GM19240 (cell line): ENCODE results near the gene CCDC142.
A peak's percentile ranks its signal among the peaks of the same experiment; 100 is the strongest.
"Not testable (repeated sequence)": the region's sequence is repeated elsewhere in the genome, so short reads cannot be mapped to it uniquely, and the experiment has no call there.

Experiments
- DNase-seq: peaks from one replicate; pipeline ENCODE4 v3.0.0; 2011; ENCODE audit warnings: low spot score; ENCODE audit not compliant: insufficient read length

The CCDC142 gene

GRCh38 chr2:74499267-74499939 is 16.6 kb upstream of the CCDC142 start, which contains the start of gene LBX2:
LBX2 (minus strand) TSS chr2:74499603; CDS start chr2:74499537, 66 bp downstream.
- DNase-seq: no peak

GRCh38 chr2:74498500-74499266 is 15.9 kb upstream of the CCDC142 start:
- DNase-seq: no peak

DNA sequence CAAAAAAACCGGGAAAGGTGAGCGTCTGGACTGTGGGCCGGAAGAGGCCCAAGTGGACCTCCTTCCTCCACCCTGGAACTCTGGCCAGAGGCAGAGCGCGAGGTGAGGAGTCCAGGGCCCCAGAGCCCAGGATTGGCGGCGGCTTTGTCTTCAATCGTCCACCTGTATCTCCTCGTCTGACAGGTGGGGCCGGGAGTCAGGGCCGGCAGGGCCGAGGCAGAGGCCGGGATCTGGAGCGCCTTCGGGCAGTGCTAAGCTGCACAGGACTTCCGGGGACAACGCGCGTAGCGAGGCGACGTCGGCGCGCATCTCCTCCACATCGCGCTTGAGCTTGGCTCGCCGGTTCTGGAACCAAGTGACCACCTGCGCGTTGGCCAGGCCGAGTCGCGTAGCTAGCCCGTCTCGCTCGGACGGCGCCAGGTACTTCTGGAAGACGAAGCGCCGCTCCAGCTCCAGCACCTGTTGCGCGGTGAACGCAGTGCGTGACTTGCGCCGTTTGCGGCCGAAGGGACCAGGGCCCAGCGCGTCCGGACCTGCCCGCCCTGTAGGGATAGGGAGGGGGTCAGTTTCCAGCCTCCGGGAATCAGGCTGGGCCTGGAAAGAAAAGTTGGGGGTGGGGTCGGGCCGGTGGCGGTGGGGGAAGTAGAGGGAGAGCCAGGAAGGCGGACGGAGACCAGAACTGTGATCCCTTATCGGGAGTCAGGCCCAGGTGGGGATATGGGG is 15.1 kb upstream of the CCDC142 start:
- DNase-seq: no peak

GRCh38 chr2:74496997-74497776 is 14.4 kb upstream of the CCDC142 start:
- DNase-seq: no peak

- DNase-seq: no peak
These were observed 12.6 kb upstream of the CCDC142 start for GRCh38 chr2:74495440-74495839.

DNA sequence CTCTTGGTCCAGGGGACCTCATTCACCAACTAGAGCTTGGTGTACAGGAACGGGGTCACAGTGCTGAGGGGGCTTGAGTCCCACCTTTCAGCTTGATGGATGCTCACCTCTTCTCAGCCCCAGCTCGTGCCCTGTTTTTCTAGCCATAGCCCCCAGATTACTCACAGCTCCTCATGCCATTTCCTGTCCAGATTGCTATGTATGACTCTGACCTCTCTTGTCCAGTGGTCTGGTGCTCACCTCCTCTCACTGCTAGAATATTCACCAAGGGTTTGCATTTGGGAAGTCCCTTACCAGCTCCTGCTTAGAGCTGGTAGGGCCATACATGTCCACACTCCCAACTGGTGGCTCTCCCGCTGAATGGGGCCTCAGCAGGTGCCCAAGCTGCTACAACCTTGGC is 10.7 kb upstream of the CCDC142 start:
- DNase-seq: no peak

GRCh38 chr2:74491648-74492544 is 9.1 kb upstream of the CCDC142 start:
- DNase-seq: no peak

DNA sequence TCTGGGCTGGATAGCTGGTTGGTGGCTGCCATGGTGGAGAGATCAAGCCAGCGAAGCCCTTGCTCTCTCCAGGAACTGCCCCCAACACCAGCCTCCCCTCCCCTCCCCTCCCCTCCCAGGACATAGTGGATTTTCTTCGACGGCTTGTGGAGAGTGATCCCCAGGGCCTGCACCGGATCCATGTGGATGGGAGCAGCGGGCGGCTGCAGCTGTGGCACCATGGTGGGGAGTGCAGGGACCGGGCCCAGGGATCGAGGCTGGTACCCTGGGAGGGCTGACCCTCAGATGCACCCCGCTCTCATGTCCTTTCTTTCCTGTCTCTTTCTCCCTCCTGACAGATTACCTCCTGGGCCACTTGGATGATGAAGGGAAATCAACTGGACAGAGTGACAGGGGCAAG is 7.1 kb upstream of the CCDC142 start:
- no peak for DNase-seq

DNA sequence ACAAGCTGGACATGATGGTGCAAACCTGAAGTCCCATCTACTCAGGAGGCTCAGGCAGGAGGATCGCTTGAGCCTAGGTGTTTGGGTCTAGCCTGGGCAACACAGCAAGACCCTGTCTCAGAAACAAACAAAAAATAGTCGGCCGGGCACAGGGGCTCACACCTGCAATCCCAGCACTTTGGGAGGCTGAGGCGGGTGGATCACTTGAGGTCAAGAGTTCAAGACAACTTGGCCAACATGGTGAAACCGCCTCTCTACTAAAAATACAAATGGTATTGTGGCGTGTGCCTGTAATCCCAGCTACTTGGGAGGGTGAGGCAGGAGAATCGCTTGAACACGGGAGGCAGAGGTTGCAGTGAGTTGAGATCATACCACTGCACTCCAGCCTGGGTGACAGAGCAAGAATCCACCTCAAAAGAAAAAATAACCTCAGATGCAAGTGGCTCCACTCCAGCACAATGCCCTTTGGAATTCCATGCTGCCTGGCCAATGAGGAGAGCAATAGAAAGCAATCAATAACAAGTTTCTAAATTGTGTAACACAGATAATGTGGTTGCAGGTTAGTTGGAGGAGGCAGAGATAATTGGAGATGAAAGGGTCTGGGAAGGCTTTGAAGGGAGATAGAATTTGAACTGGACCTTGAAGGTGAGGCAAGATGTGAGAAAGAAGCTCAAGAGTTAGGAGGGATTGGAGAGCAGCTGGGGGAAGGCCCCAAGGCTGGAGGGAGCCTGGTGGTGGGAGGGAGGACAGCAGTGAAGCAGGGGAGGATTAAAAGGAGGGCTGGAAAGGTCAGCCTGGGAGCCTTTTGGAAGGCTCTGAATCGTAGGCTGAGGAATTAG is 6.1 kb upstream of the CCDC142 start:
- DNase-seq: no peak

DNA sequence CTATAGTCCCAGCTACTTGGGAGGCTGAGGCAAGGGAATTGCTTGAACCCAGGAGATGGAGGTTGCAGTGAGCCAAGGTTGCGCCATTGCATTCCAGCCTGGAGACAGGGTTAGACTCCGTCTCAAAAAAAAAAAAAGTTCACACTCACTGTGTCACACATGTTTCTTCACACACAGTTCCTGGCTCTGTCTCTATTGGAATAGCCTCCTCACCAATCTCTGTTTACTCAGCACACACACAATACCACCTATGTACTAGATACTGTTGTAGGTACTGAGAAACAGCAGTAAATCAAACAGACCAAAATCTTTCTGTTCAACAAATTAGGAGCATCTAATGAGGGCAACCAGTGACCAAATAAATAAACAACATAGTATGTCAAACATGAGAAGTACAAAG is 3.3 kb upstream of the CCDC142 start:
- DNase-seq: no peak

DNA sequence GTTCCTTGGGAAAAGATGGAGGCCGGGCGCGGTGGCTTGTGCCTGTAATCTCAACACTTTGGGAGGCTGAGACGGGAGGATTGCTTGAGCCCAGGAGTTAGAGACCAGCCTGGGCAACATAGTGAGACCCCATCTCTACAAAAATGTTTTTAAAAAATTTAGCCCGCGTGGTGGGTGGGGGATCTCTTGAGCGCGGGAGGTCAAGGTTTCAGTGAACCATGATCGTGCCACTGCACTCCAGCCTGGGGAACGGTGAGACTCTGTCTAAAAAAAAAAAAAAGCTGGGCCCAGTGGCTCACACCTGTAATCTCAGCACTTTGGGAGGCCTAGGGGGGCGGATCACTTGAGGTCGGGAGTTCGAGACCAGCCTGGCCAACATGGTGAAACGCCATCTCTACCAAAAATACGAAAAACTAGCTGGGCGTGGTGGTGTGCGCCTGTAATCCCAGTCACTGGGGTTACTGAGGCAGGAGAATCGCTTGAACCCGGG is 922 bp upstream of the CCDC142 start:
- not testable (repeated sequence) for DNase-seq

- DNase-seq: no peak
These were observed 617 bp downstream of the CCDC142 start for GRCh38 chr2:74481961-74482800.

GRCh38 chr2:74481431-74481830 is 1.4 kb downstream of the CCDC142 start:
- DNase-seq: no peak

- DNase-seq: no peak
These were observed 7.9 kb downstream of the CCDC142 start for GRCh38 chr2:74474899-74475298.

GRCh38 chr2:74474481-74474880 is 8.3 kb downstream of the CCDC142 start:
- no peak for DNase-seq

DNA sequence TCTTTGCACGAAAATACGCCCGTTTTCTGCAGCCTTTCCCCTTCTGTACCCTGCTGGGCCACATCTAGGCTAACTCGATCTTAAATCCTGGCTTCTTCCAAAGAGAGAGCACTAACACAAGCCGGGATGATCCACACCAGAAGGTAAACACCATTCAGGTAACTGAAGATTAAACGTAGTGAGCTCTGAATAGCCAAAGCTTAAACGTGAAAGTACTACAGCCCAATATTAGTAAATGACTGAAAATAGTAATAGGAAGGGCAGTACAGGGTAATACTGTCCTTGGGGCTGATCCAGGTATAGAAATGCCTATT is 9.9 kb downstream of the CCDC142 start:
- DNase-seq: no peak

DNA sequence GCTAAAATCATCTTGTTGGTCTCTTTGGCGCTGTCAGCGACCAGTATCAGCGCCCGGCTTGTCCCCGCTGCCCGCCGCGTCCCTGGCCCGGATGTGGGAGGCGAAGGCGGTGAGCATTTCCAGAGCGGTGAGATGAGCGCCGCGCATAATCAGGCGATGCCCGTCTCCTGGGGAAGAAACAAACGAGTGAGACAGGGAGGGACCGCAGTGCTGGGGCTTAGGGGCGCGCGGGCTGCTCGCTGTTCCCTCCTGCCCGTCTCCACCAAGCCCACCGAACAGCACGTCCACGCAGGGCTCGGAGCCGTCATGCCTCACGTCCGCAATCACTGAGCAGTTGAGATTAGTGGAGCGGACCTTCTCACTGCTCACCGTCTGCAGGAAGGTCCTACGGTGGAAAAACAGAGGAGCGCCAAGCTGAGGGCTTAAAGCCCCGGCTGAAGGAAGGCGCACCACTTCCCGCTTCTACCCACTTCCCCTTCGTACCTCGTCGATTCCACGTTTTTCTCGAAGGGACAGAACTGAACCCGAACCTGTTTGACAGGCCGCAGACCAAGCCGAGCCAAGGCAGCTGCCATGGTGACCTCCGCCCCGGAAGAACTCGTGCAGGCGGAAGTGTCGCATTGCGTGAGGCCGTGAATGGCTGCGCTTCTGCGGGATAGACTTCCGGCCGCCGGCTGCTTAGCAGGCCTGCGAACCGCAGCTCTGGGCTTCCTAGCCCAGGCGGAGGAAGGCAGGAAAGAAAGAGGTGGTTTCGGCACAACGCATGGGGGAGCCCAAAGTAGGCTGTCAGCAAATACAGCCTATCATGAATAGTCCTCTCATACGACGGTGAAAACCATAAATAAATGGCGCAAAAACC is 10.5 kb downstream of the CCDC142 start, which contains the start of gene MRPL53:
TSS of gene MRPL53 (minus strand) at position 595 of the 859 bp plus-strand sequence. CDS start at position 575, 20 bp downstream.
- peak; percentile 57 for DNase-seq
